CD4-positive, alpha-beta T cell treated with Interleukin-12 subunit alpha and Interleukin-12 subunit beta, for 1 hour (primary cell): ENCODE data around the gene FOXD4L4.
"Not testable (repeated sequence)": the region's sequence is repeated elsewhere in the genome, so short reads cannot be mapped to it uniquely, and the experiment has no call there.

Experiments used
- DNase-seq: peaks from one replicate; pipeline ENCODE4 v3.0.0-alpha.2; 2020

FOXD4L4 gene

GRCh38 chr9:65737096-65737564, at the start of gene FOXD4L4:
TSS of gene FOXD4L4 (plus strand) at chr9:65737146. CDS start at chr9:65737146, 0 bp downstream.
- DNase-seq = not testable (repeated sequence)

DNA sequence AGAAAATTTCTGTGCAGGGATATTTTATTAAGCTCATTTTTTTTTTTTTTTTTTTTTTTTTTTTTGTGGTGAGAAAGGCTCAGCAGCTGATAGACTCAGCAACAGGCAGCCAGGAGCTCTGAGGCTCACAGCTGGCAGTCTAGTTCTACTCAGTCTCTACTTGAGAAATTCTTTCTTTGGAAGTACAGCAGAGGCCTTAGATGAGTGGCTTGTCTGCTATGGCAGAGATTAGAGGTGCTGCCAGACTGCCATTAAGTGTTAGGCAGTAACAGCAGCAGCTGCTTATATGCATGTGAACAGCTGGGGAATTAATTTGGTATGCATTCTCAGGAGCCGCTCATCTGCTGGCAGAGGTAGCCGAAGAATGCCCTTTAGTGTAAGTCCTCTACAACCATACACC, 33.4 kb upstream of the FOXD4L4 start:
- DNase-seq = not testable (repeated sequence)

GRCh38 chr9:65714445-65714844, 22.5 kb upstream of the FOXD4L4 start:
- DNase-seq = not testable (repeated sequence)

GRCh38 chr9:65738133-65738532, 1.2 kb downstream of the FOXD4L4 start:
- DNase-seq = not testable (repeated sequence)
